ENCODE results near the gene PLEKHG5.
"Not testable (repeated sequence)": the region's sequence is repeated elsewhere in the genome, so short reads cannot be mapped to it uniquely, and the experiment has no call there.

Gene PLEKHG5

DNA sequence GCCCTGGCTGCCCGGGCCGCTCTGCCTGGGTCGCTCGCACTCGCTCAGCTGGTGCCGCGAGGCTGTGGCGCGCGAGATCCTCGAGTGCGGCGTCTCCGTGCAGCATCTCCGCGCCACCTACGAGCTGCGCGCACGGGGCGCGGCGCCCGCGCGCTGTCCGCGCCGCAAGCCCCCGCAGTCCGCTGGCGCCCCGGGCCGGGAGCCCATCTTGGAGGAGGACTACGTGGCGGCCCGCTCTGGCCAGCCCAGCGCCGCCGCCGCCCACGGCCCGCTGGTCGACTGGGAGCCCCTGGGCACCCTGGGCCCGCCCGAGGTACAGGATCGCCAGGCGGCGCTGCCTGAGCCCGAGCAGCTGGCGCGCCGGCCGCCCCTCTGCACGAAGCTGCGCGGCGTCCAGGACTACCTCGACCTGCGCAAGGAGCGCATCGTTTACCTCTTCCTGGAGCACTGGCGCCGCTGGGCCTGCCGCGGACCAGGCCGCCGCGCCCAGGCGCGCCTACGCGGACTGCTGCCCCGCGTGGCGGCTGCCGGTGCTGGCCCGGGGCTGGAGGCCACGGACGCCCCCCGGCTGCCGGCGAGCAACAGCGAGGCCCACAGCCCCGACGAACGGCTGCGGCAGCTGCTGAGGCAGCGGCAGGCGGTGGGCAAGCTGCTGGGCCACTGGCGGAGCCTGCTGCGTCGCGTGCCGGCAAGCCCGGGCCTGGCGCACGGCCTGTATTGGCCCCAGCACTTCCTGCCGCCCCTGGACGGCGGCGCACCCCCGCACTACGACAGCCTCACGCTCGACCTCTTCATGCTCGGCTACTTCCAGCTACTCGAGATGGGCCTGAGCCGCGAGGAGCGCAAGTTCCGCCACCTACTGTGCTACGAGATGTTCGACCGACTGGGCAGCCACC is 36.4 kb downstream of the PLEKHG5 start:
- Histone ChIP-seq H3K4me1 (ENCODE audit: control insufficient read depth, insufficient read depth, low read length) (peaks cover 10% of the 10 kb centered on the region), H3K27ac (ENCODE audit: low read length) (no peak overlapping the region), H3K27me3 (ENCODE audit: control insufficient read depth, insufficient read depth, low read length) (peaks cover 1% of the 10 kb centered on the region; the same call in 1 of the 2 replicates), H3K36me3 (ENCODE audit: control insufficient read depth, insufficient read depth, low read length) (no peaks in the 10 kb centered on the region), H3K4me3 (ENCODE audit: low read length) (peak overlapping the region; percentile 12; the same call in 1 of the 2 replicates), H3K9me3 (ENCODE audit: control insufficient read depth, insufficient read depth, low read length) (no peaks in the 10 kb centered on the region)
- WGBS (ENCODE audit: insufficient coverage, insufficient read length): no CpG with 5 or more reads among the region's 115 CpGs
- no peak for DNase-seq (ENCODE audit: low read depth, low spot score)

GRCh38 chr1:6453895-6454855 is 37.3 kb downstream of the PLEKHG5 start:
- H3K4me1 ChIP-seq (ENCODE audit: control insufficient read depth, insufficient read depth, low read length); H3K27ac ChIP-seq (ENCODE audit: low read length); H3K27me3 ChIP-seq (ENCODE audit: control insufficient read depth, insufficient read depth, low read length); H3K4me3 ChIP-seq (ENCODE audit: low read length); DNase-seq (ENCODE audit: low read depth, low spot score); H3K9me3 ChIP-seq (ENCODE audit: control insufficient read depth, insufficient read depth, low read length); H3K36me3 ChIP-seq (ENCODE audit: control insufficient read depth, insufficient read depth, low read length): not testable (repeated sequence)
- WGBS (ENCODE audit: insufficient coverage, insufficient read length): no CpG with 5 or more reads among the region's 85 CpGs

DNA sequence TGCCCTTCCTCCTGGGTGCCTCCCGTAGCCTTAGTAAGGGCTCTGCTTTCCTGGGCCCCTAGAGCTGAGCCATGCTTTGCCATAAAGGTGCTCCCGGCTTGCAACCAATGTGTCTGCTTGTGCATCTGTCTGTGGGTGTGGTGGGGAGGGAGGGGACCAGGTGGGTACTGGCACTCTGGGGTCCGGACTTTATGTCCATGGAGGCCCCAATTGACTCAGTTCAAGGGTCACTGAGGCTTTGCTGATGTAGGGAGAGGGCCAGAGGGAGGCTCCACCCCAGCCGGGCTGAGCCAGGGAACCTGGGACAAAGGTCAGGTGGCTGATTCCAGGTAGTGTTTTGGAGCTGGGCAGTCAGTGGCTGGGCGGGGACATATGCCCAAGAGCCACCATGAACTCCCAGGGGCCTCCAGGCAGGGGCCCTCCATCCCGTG is 40.5 kb downstream of the PLEKHG5 start:
- H3K27me3 ChIP-seq (ENCODE audit: control insufficient read depth, insufficient read depth, low read length): peaks cover 1% of the 10 kb centered on the region; the same call in 1 of the 2 replicates
- no peak overlapping the region for H3K27ac ChIP-seq (ENCODE audit: low read length)
- H3K4me1 ChIP-seq (ENCODE audit: control insufficient read depth, insufficient read depth, low read length): peaks cover 13% of the 10 kb centered on the region
- no peak overlapping the region for H3K4me3 ChIP-seq (ENCODE audit: low read length)
- no peak for DNase-seq (ENCODE audit: low read depth, low spot score)
- H3K36me3 ChIP-seq (ENCODE audit: control insufficient read depth, insufficient read depth, low read length): no peaks in the 10 kb centered on the region
- no CpG with 5 or more reads among the region's 6 CpGs for WGBS (ENCODE audit: insufficient coverage, insufficient read length)
- no peaks in the 10 kb centered on the region for H3K9me3 ChIP-seq (ENCODE audit: control insufficient read depth, insufficient read depth, low read length)

DNA sequence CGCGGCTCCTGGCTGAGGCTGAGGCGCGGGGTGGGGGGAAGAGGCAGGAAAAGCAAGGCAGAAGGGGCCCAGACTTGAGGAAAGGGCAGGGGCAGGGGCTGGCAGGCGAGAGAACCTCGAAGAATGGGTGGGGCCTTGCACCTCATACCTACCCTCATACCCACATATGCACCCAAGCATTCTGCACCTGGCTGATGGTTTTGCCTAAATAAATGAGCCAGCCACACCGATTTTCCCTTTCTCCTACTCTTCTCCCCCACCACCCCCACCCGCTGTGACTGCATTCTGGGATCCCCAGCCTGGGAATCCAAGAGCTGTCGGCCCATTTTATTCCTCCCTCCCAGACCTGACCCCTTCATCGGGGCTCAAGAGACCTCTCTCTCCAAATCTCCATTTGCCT is 41.0 kb downstream of the PLEKHG5 start:
- H3K4me1 ChIP-seq (ENCODE audit: control insufficient read depth, insufficient read depth, low read length): peaks cover 12% of the 10 kb centered on the region
- not testable (repeated sequence) for H3K36me3 ChIP-seq (ENCODE audit: control insufficient read depth, insufficient read depth, low read length); H3K4me3 ChIP-seq (ENCODE audit: low read length); H3K9me3 ChIP-seq (ENCODE audit: control insufficient read depth, insufficient read depth, low read length); DNase-seq (ENCODE audit: low read depth, low spot score); H3K27ac ChIP-seq (ENCODE audit: low read length); H3K27me3 ChIP-seq (ENCODE audit: control insufficient read depth, insufficient read depth, low read length)
- WGBS (ENCODE audit: insufficient coverage, insufficient read length): no CpG with 5 or more reads among the region's 10 CpGs

- Histone ChIP-seq H3K36me3 (ENCODE audit: control insufficient read depth, insufficient read depth, low read length) (no peaks in the 10 kb centered on the region), H3K4me3 (ENCODE audit: low read length) (no peak overlapping the region), H3K4me1 (ENCODE audit: control insufficient read depth, insufficient read depth, low read length) (peaks cover 12% of the 10 kb centered on the region; the same call in 1 of the 2 replicates), H3K9me3 (ENCODE audit: control insufficient read depth, insufficient read depth, low read length) (no peaks in the 10 kb centered on the region), H3K27me3 (ENCODE audit: control insufficient read depth, insufficient read depth, low read length) (peaks cover 1% of the 10 kb centered on the region; the same call in 1 of the 2 replicates), H3K27ac (ENCODE audit: low read length) (no peak overlapping the region)
- no peak for DNase-seq (ENCODE audit: low read depth, low spot score)
- no CpG with 5 or more reads among the region's 7 CpGs for WGBS (ENCODE audit: insufficient coverage, insufficient read length)
Measured at GRCh38 chr1:6450005-6450450, 41.4 kb downstream of the PLEKHG5 start.

DNA sequence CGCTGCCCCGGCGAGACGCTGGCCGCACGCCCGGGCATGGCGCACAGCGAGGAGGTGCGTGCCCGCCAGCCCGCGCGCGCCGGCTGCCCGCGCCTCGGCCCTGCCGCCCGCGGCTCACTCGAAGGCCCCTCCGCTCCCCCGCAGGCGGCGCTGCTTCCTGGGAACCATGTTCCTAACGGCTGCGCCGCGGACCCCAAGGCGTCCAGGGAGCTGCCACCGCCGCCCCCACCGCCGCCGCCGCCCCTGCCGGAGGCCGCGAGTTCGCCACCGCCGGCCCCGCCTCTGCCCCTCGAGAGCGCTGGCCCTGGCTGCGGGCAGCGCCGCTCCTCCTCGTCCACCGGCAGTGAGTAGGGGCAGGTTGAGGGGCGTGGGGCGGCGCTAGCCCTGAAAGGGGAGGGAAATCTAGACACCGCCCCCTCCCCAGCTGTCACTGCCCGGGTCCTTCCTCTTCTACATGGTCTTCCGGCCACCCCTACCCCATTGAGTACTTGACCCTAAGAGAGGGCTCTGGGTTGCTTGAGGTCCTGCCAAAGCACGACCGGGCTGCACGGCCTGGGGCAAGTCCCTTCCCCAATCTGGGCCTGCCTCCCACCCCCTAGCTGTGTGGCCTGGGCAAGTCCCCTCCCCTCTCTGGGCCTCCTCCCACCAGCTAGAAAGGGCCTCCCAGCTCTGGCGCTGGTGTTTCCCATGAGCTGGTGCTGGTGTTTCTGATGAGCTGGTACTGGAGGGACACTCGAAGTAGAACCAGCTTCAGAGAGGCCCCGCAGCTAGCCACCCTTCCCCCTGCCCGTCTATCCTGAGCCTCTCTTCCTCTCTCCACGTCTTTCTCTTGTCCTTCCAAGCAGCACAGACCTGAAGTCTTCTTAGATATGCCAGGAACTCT is 42.5 kb downstream of the PLEKHG5 start:
- no CpG with 5 or more reads among the region's 66 CpGs for WGBS (ENCODE audit: insufficient coverage, insufficient read length)

DNA sequence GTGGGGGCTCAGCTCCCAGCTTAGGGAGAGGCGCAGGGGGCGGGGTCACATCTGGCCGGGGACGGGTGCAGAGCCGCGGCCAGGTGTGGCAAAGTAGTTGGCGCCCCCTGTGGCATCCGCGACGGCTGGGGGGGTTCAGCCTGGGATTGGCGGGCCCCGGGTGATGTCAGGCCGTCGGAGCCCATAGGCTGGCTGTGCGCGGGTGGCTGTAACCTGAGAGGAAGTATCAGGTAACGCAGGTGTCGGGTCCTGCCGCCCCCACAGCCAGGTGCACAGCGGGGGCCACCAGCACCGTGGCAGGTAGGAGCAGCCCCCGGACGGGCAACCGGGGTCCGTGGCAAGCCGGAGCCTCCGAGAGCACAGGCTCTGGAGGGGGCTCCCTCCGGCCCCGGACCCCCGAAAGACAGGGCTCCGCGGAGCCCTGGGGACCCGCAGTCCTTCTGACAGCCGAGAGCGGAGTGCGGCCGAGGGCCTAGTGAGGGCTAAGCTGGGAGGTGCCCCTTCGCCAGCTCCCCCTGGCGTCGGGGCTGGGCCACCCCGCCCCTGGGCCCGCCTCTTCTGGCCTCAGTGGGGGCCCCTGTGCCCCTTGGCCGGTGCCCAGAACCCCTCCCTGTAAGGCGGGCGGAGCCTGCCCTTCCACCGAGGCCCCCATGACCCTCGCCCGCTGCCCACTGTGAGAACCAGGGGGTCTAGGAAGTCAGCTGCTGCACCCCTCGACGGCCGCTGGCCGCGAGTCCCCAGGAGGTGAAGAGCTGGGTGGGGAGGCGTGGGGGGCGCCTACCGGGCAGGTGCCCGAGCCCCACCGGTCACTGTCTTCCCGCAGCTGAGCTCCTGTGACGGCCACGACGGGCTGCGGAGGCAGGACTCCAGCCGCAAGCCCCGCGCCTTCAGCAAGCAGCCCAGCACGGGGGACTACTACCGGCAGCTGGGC is 43.4 kb downstream of the PLEKHG5 start:
- Histone ChIP-seq H3K4me3 (ENCODE audit: low read length) (peak overlapping the region; percentile 22; the same call in 1 of the 2 replicates), H3K4me1 (ENCODE audit: control insufficient read depth, insufficient read depth, low read length) (peaks cover 9% of the 10 kb centered on the region; the same call in 1 of the 2 replicates), H3K9me3 (ENCODE audit: control insufficient read depth, insufficient read depth, low read length) (no peaks in the 10 kb centered on the region), H3K27me3 (ENCODE audit: control insufficient read depth, insufficient read depth, low read length) (no peaks in the 10 kb centered on the region), H3K36me3 (ENCODE audit: control insufficient read depth, insufficient read depth, low read length) (no peaks in the 10 kb centered on the region), H3K27ac (ENCODE audit: low read length) (no peak overlapping the region)
- WGBS (ENCODE audit: insufficient coverage, insufficient read length): no CpG with 5 or more reads among the region's 68 CpGs
- no peak for DNase-seq (ENCODE audit: low read depth, low spot score)

More for the DNA sequence above, 42.5 kb downstream of the PLEKHG5 start:
- DNase-seq (ENCODE audit: low read depth, low spot score): no peak
- H3K9me3 ChIP-seq (ENCODE audit: control insufficient read depth, insufficient read depth, low read length): no peaks in the 10 kb centered on the region
- no peak overlapping the region for H3K27ac ChIP-seq (ENCODE audit: low read length)
- peaks cover 1% of the 10 kb centered on the region; the same call in 1 of the 2 replicates for H3K27me3 ChIP-seq (ENCODE audit: control insufficient read depth, insufficient read depth, low read length)
- peak overlapping the region; percentile 22; the same call in 1 of the 2 replicates for H3K4me3 ChIP-seq (ENCODE audit: low read length)
- peaks cover 9% of the 10 kb centered on the region; the same call in 1 of the 2 replicates for H3K4me1 ChIP-seq (ENCODE audit: control insufficient read depth, insufficient read depth, low read length)
- H3K36me3 ChIP-seq (ENCODE audit: control insufficient read depth, insufficient read depth, low read length): no peaks in the 10 kb centered on the region

DNA sequence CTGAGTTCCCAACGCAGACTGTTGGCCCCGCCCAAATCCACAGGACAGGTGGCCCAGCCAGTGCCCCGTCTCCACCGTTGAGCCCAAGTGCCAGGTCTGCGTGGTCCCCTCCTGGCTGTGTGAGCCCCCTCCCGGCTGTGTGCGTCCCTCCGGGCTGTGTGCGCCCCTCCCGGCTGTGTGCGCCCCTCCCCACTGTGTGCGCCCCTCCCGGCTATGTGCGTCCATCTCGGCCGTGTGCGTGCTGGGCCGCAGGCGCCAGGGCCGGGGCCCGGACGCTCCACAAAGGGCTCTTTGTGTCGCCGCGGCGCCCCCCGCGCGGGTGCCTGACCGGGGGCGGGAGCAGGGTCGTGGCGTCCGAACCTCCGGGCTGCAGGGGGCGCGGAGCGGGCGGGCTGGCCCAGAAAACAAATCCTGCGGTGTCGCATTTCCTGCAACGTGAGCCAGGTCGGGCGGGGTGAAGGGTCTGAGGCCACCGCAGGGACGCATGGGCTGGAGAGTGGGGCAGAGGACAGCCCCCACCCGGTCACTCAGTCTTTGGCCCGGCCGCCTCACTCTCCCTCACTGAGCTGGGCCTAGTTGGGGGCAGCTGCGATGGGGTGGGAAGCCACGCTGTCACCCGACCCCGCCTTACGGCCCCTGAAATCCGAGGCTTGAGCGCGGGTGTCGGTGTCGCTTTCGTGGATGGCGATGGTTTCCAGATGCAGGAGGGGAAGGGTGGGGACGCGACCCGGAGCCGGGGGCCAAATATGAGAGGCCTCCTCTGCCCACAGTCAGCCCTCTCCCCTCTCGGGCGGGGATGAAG is 44.2 kb downstream of the PLEKHG5 start:
- no peak for DNase-seq (ENCODE audit: low read depth, low spot score)
- Histone ChIP-seq H3K27ac (ENCODE audit: low read length) (no peak overlapping the region), H3K4me1 (ENCODE audit: control insufficient read depth, insufficient read depth, low read length) (peaks cover 9% of the 10 kb centered on the region; the same call in 1 of the 2 replicates), H3K9me3 (ENCODE audit: control insufficient read depth, insufficient read depth, low read length) (no peaks in the 10 kb centered on the region), H3K4me3 (ENCODE audit: low read length) (peak overlapping the region; percentile 22; the same call in 1 of the 2 replicates), H3K36me3 (ENCODE audit: control insufficient read depth, insufficient read depth, low read length) (no peaks in the 10 kb centered on the region), H3K27me3 (ENCODE audit: control insufficient read depth, insufficient read depth, low read length) (no peaks in the 10 kb centered on the region)
- WGBS (ENCODE audit: insufficient coverage, insufficient read length): no CpG with 5 or more reads among the region's 67 CpGs

All from iPS DF 6.9 (cell line).